PFSK-1 (cell line): ENCODE measurements around the gene JAM3.

Experiments used
- FOXP2 ChIP-seq: optimal IDR thresholded peaks from 2 replicates; pipeline ENCODE3; 2011; ENCODE audit warnings: borderline replicate concordance, control low read depth, inconsistent platforms; ENCODE audit not compliant: insufficient read depth; ENCODE audit errors: extremely low read length, extremely low read depth
- POLR2AphosphoS5 ChIP-seq: IDR thresholded peaks from 2 replicates; pipeline ENCODE4 v1.6.1; 2012; ENCODE audit warnings: low read depth, mild to moderate bottlenecking, control low read depth, low read length, moderate library complexity
- REST ChIP-seq, 2 experiments: IDR thresholded peaks; 2 replicates each; pipeline versions ENCODE4 v1.6.1 to v1.8.0; 2011 to 2012; ENCODE audit warnings: low read depth in 2 of 2, low read length in 2 of 2, control low read depth in 1 of 2, inconsistent platforms in 1 of 2, mild to moderate bottlenecking in 1 of 2, moderate library complexity in 1 of 2; ENCODE audit not compliant: insufficient read depth in 1 of 2
- SIN3A ChIP-seq: IDR thresholded peaks from 2 replicates; pipeline ENCODE4 v1.6.1; 2012; ENCODE audit warnings: mild to moderate bottlenecking, low read length, moderate library complexity, borderline replicate concordance; ENCODE audit not compliant: insufficient read depth
- TAF1 ChIP-seq: IDR thresholded peaks from 2 replicates; pipeline ENCODE4 v1.6.1; 2012; ENCODE audit warnings: low read length, control low read depth, borderline replicate concordance; ENCODE audit not compliant: insufficient read depth

Gene JAM3

GRCh38 chr11:134041791-134042696 is 26.8 kb upstream of the JAM3 start:
- TF ChIP-seq FOXP2 (no peak), TAF1 (no peak), REST (IDR thresholded peaks at IDR 0.05; ENCODE audit: insufficient read depth in 1 of 2, low read depth in 2 of 2, low read length in 2 of 2) (no peak), SIN3A (no peak), POLR2AphosphoS5 (no peak)

DNA sequence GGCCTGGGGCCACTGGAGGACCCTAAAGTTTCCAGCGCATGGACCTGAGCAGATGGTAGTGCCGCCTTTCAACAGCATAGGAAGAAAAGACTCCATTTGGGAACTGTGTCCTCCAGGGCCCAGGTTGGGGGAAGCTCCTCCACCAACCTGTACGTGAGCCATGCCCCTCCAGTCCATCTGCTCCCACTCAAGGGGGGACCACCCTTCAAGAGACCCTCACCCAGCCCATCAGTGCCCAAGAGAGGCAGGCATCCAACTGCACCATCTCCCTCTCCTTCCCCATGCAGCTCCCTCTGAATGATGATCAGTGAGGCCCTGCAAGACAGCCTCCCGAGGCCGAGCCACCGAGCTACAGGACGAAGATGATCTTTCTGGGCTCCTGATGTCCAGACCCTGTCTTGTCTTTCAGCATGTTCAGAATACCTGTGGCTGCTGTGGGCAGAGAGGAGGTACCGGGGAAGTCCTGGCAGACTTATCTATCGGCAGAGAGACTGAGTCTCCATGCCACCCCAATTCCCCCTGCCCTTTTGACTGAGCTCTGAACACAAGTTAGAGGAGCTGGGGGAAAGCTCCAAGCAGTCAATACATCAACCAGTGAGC is 25.0 kb upstream of the JAM3 start:
- no peak for TF ChIP-seq POLR2AphosphoS5
- no peak for TF ChIP-seq FOXP2
- TF ChIP-seq REST (IDR thresholded peaks at IDR 0.05; ENCODE audit: insufficient read depth in 1 of 2, low read depth in 2 of 2, low read length in 2 of 2): no peak
- TF ChIP-seq TAF1: no peak
- TF ChIP-seq SIN3A: no peak

- no peak for TF ChIP-seq REST (IDR thresholded peaks at IDR 0.05; ENCODE audit: insufficient read depth in 1 of 2, low read depth in 2 of 2, low read length in 2 of 2)
- TF ChIP-seq SIN3A: no peak
- TF ChIP-seq FOXP2: no peak
- no peak for TF ChIP-seq POLR2AphosphoS5
- no peak for TF ChIP-seq TAF1
Observed at GRCh38 chr11:134044514-134045284, 24.2 kb upstream of the JAM3 start.

GRCh38 chr11:134045799-134046635 is 22.9 kb upstream of the JAM3 start:
- no peak for TF ChIP-seq REST (IDR thresholded peaks at IDR 0.05; ENCODE audit: insufficient read depth in 1 of 2, low read depth in 2 of 2, low read length in 2 of 2)
- no peak for TF ChIP-seq SIN3A
- TF ChIP-seq TAF1: no peak
- no peak for TF ChIP-seq FOXP2
- no peak for TF ChIP-seq POLR2AphosphoS5
